Sigmoid colon (tissue), 7 donors: ENCODE measurements around the gene STX1B. TPM values are rescaled to one million over a fixed set of nuclear protein-coding genes. Genes with fewer than 3 reads are reported as not detected.
A peak's percentile ranks its signal among the peaks of the same experiment; 100 is the strongest.

Experiments used
- DNase-seq: peaks from one replicate; pipeline ENCODE4 v3.0.0-alpha.2; 2019
- H3K27ac ChIP-seq, 4 donors: fragments of 200-600 bp; sonication (generic); one replicate each; pipeline ENCODE4 v1.5.1; 2016 to 2019; ENCODE audit warnings: mild to moderate bottlenecking in 1 of 4
- H3K27me3 ChIP-seq, 3 donors: fragments of 200-600 bp; sonication (generic); one replicate each; pipeline ENCODE4 v1.5.1; 2019; ENCODE audit warnings: mild to moderate bottlenecking in 1 of 3
- H3K36me3 ChIP-seq, 4 donors: fragments of 200-600 bp; sonication (generic); one replicate each; pipeline ENCODE4 v1.5.1; 2016 to 2019
- H3K4me1 ChIP-seq, 4 donors: fragments of 200-600 bp; sonication (generic); one replicate each; pipeline ENCODE4 v1.5.1; 2017 to 2019
- H3K4me3 ChIP-seq, 4 donors: fragments of 200-600 bp; sonication (generic); one replicate each; pipeline ENCODE4 v1.5.1; 2017 to 2019; ENCODE audit warnings: mild to moderate bottlenecking in 2 of 4, moderate library complexity in 1 of 4
- H3K9me3 ChIP-seq, 4 donors: fragments of 200-600 bp in 3 of 4; sonication (generic) in 3 of 4; one replicate each; pipeline versions ENCODE4 v1.5.1 to v1.6.1; 2013 to 2019
- EP300 ChIP-seq, 4 donors: sonication (generic); formaldehyde crosslinking; IDR thresholded peaks; one replicate each; pipeline ENCODE4 v1.6.1; 2017; ENCODE audit warnings: antibody characterized with exemption in 4 of 4
- POLR2A ChIP-seq, 2 donors: fragments of 450-650 bp; IDR thresholded peaks; one replicate each; pipeline ENCODE4 v1.6.1; 2016; ENCODE audit warnings: antibody characterized with exemption in 2 of 2, mild to moderate bottlenecking in 2 of 2, moderate library complexity in 2 of 2
- POLR2AphosphoS5 ChIP-seq, 4 donors: sonication (generic); formaldehyde crosslinking; IDR thresholded peaks; one replicate each; pipeline ENCODE4 v1.6.1; 2017; ENCODE audit warnings: antibody characterized with exemption in 4 of 4
- WGBS, 2 donors: extraction: QIAGEN DNeasy Blood & Tissue Kit; methylation state at CpG; one replicate each; pipeline ENCODE4 v1.1.7; 2013; 5-methylcytosine and 5-hydroxymethylcytosine counted together
- intact Hi-C: fragments of 100-400 bp; cut with DNase I; formaldehyde crosslinking; loops from one replicate; pipeline ENCODE4 v1.15.1; 2023
- polyA plus RNA-seq, 3 donors: library from polyadenylated mRNA; stranded (reverse); fragments of 200-250 nt; gene quantifications; one replicate each; pipeline ENCODE4 v1.2.3, GENCODE V29; 2013
- total RNA-seq, 4 donors: library from RNA; depleted of rRNA; stranded (reverse); fragments of >200 nt; gene quantifications; one replicate each; pipeline ENCODE4 v1.1.0, GENCODE V29; 2016
- TF ChIP-seq, protein P1 (sequence below), 4 experiments: fragments of 450-650 bp in 3 of 4; fragments of 200-600 bp in 1 of 4; IDR thresholded peaks; one replicate each; pipeline ENCODE4 v1.5.1; 2016 to 2019; ENCODE audit warnings: antibody characterized with exemption in 4 of 4, mild to moderate bottlenecking in 3 of 4, moderate library complexity in 2 of 4
- donor health status: healthy with polysubstance abuse.
- donor health status: Bipolar disorder and iron deficiency.
- donor health status: healthy.

The STX1B gene
- total and polyA plus RNA-seq, 7 donors, result 0.60 to 4.4 (median 1.1) TPM; not detected in 1

DNA sequence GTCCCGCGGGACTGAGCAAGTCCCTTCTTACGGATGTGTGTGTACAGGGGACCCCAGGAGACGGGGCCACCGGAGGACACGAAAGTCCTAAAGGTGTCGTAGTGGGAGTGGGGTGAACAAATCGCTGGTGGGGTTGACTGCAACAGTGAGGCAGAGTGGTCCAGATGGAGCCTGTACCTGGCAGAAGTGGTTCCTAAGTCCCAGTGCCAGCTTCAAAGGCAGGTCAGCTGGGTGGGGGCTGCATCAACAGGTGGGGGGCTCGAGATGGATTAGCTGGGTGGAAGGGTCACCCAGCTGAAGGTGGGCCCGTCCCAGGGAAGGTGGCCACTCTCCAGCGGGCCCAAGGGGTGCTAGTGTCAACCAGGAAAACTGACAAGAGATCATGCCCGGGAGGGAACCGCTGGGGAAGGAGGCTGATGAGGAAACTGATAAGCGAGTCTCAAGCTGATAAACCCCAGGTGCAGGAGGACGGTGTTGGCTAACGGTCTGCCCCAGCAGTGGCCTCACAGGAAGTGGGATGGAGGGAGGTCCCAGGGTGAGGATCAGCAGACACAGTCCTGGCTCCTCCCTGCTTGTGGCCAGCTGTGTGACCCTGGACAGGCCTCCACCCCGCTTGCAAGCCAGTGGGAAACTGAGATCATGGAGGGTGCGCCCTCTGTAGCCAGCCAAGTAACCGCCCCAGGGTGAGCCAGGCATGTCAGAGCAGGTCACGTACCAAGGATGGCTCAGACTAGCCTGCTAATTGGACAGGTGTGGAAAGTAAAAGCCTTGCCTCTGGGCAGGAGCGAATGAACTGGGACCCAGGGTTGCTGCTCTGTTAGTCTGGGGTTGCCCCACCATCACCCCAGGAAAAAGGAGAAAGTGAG, 60.6 kb downstream of the STX1B start:
- Histone ChIP-seq H3K4me1 (peaks cover 0 to 54% (median 49%) of the 10 kb centered on the region in 4 donors), H3K9me3 (no peaks in the 10 kb centered on the region), H3K27me3 (no peaks in the 10 kb centered on the region), H3K27ac (peak overlapping the region; percentile 86 to 98 (median 93)), H3K36me3 (peaks cover 0 to 5% (median 3%) of the 10 kb centered on the region in 4 donors), H3K4me3 (peak overlapping the region; percentile 75 to 96 (median 86))
- TF ChIP-seq, protein P1, sequence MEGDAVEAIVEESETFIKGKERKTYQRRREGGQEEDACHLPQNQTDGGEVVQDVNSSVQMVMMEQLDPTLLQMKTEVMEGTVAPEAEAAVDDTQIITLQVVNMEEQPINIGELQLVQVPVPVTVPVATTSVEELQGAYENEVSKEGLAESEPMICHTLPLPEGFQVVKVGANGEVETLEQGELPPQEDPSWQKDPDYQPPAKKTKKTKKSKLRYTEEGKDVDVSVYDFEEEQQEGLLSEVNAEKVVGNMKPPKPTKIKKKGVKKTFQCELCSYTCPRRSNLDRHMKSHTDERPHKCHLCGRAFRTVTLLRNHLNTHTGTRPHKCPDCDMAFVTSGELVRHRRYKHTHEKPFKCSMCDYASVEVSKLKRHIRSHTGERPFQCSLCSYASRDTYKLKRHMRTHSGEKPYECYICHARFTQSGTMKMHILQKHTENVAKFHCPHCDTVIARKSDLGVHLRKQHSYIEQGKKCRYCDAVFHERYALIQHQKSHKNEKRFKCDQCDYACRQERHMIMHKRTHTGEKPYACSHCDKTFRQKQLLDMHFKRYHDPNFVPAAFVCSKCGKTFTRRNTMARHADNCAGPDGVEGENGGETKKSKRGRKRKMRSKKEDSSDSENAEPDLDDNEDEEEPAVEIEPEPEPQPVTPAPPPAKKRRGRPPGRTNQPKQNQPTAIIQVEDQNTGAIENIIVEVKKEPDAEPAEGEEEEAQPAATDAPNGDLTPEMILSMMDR (IDR thresholded peaks at IDR 0.05), result no peak
- TF ChIP-seq EP300 (IDR thresholded peaks at IDR 0.05) (no peak), POLR2A (IDR thresholded peaks at IDR 0.05) (peak; percentile 54 to 66), POLR2AphosphoS5 (IDR thresholded peaks at IDR 0.05) (peak; percentile 79 to 88 (median 82))
- 1 to 4% methylated on average over 21 of the region's 21 CpGs for WGBS, 2 donors
- DNase-seq, result peak; percentile 95
- intact Hi-C loops, result loop anchor here (2.0 to 10.0 kb wide), 2 partner anchors 25 to 505 kb away; partner anchors contain the start of gene ARMC5

DNA sequence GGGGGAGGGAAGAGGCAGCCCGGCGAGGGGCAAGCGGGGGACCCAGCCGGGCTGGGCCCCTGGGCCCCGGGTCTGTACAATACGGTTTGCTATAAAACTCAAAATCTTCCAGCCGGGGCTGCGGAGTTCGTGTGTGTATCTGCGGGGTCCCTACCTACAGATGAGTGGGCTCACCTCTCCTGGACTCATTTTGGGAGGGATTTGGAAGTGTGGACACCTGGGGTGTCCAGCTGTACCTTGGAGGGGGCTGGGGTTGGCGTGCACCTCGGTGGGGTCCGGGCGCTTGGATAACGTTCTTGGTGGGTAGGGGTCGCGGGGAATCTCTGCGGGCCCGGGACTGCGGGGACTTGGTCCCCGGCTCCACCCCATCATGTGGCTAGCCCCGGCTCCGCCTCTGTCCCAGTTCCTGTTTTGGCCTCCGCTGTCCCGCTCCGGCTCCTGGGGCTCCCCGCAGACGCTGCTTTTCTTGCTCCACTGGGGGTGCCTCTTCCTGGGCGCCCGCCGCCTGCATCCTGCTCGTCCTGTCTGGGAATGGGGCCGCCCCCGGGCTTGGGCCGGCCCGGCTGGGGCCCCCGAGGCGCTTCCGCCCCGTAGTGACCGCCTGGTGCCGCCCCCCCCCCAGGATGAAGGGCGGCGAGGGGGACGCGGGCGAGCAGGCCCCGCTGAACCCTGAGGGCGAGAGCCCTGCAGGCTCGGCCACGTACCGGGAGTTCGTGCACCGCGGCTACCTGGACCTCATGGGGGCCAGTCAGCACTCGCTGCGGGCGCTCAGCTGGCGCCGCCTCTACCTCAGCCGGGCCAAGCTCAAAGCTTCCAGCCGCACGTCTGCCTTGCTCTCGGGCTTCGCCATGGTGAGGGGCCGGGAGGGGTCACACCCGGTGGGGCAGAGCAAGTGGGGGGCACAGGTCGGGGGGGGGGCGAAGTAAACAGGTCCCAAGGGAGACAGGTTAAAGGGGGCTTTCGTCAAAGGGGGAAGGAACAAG, 61.5 kb downstream of the STX1B start, which contains the start of gene ORAI3:
TSS of gene ORAI3 (plus strand) at position 402 of the 983 bp plus-strand sequence. CDS start at position 624, 222 bp downstream.
- H3K27ac ChIP-seq, result peak within 1 kb of the TSS; percentile 86 to 98 (median 93)
- 1% methylated on average over 70 of the region's 70 CpGs for WGBS, 2 donors
- TF ChIP-seq EP300 (IDR thresholded peaks at IDR 0.05), result no peak
- TF ChIP-seq, protein P1 (IDR thresholded peaks at IDR 0.05), result no peak
- peak; percentile 70 to 84 (median 83) for TF ChIP-seq POLR2AphosphoS5 (IDR thresholded peaks at IDR 0.05)
- TF ChIP-seq POLR2A (IDR thresholded peaks at IDR 0.05), result peak; percentile 27 to 67
- H3K4me1 ChIP-seq, result peaks cover 0 to 50% (median 48%) of the 10 kb centered on the region in 4 donors
- intact Hi-C loops, result loop anchor here (2.0 kb wide), 1 partner anchor 24 kb away; no protein-coding TSS in a partner anchor
- H3K4me3 ChIP-seq, result peak within 1 kb of the TSS; percentile 75 to 96 (median 86)
- H3K9me3 ChIP-seq, result no peaks in the 10 kb centered on the region
- no peaks in the 10 kb centered on the region for H3K27me3 ChIP-seq
- H3K36me3 ChIP-seq, result peaks cover 0 to 14% (median 8%) of the 10 kb centered on the region in 4 donors
- peak; percentile 91 for DNase-seq

DNA sequence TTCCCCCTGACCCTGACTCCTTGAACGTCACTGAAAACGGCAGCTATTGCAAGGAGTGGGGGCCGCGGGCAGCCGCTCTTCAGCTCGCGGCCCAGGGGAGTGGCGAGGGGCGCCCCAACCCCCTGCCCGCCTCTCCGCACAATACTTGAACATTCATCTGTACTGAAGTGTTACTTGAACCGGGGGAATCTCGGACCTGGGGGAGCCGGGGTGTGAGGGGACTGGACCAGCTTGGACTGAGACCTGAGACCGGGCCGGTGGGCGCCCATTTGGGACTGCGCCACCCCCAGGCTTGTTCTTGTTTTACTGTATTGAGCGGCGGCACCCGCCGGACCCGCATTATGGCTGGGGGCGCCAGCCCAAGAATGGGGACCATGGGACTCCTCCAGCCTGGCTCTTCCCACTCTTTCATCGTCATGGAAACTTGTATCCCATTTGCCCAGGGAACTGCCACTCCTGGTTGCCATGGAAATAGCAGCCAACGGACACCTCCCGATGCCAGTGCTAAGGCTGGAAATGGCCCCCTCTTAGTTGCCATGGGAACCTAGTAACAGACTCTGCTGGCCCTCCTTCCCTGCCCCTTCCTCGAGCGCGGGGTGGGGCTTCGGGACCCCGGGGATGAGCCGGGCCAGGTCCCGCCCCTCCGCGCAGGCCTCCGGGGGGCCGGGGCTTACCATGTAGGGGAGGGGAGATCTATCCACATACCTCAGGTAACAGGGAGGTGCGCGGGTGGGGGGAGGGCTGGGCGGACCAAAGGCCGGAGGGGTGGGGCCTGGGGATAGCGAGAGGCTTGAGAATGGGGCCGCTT, 62.4 kb downstream of the STX1B start:
- TF ChIP-seq, protein P1 (IDR thresholded peaks at IDR 0.05), result no peak
- peak; percentile 13 to 44 (median 32) for TF ChIP-seq POLR2AphosphoS5 (IDR thresholded peaks at IDR 0.05)
- intact Hi-C loops, result loop anchor here (2.0 kb wide), 1 partner anchor 23 kb away; no protein-coding TSS in a partner anchor
- Histone ChIP-seq H3K36me3 (peaks cover 0 to 21% (median 8%) of the 10 kb centered on the region in 4 donors), H3K4me3 (peak overlapping the region; percentile 75 to 96 (median 86)), H3K27ac (peak overlapping the region; percentile 86 to 98 (median 93)), H3K4me1 (peaks cover 0 to 42% (median 39%) of the 10 kb centered on the region in 4 donors), H3K27me3 (no peaks in the 10 kb centered on the region), H3K9me3 (no peaks in the 10 kb centered on the region)
- peak; percentile 97 for DNase-seq
- WGBS, 2 donors, result 46 to 50% methylated on average over 44 of the region's 44 CpGs

DNA sequence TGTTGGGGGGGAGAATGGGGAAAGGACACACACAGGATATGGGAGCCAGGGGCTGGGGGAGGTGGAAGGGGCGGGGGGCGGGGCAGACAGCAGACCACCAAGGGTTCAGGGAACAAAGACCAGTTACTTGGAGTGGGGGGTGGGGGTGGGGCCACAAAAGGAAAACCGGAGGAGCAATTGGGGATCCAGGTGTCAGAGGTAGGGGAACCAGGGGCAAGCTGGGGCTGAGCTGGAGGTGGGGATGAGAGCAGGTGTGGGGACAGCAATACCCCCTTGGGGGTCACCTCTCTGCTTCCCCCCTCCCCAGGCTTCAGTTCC, 62.9 kb downstream of the STX1B start:
- peaks cover 0 to 42% (median 35%) of the 10 kb centered on the region in 4 donors for H3K4me1 ChIP-seq
- peak overlapping the region in 2 of 4 donors; percentile 75 to 84 for H3K4me3 ChIP-seq
- H3K27me3 ChIP-seq, result no peaks in the 10 kb centered on the region

More for the DNA sequence above, 62.9 kb downstream of the STX1B start:
- no peak for TF ChIP-seq EP300 (IDR thresholded peaks at IDR 0.05)
- no peak for TF ChIP-seq POLR2A (IDR thresholded peaks at IDR 0.05)
- TF ChIP-seq, protein P1 (IDR thresholded peaks at IDR 0.05), result no peak
- TF ChIP-seq POLR2AphosphoS5 (IDR thresholded peaks at IDR 0.05), result no peak
- Histone ChIP-seq H3K27ac (peak overlapping the region; percentile 86 to 98 (median 93)), H3K36me3 (peaks cover 0 to 27% (median 8%) of the 10 kb centered on the region in 4 donors), H3K9me3 (no peaks in the 10 kb centered on the region)
- DNase-seq, result no peak
- intact Hi-C loops, result no loop called here
- 81 to 83% methylated on average over 3 of the region's 3 CpGs for WGBS, 2 donors
